Stomach (tissue), 8 donors: ENCODE measurements around the gene PRKCE. TPM values are rescaled to one million over a fixed set of nuclear protein-coding genes. Genes with fewer than 3 reads are reported as not detected.

Source experiments
- polyA plus RNA-seq, 3 donors: library from polyadenylated mRNA; stranded (reverse); fragments of 200-250 nt; gene quantifications; one replicate each; pipeline ENCODE4 v1.2.3, GENCODE V29; 2013
- total RNA-seq, 5 donors: library from RNA; depleted of rRNA; stranded (reverse); fragments of >200 nt; gene quantifications; one replicate each; pipeline versions ENCODE4 v1.1.0 to v1.2.3, GENCODE V29; 2014 to 2016
- donor health status: healthy with polysubstance abuse.
- donor health status: Bipolar disorder and iron deficiency.
- donor health status: healthy.

PRKCE gene
- total and polyA plus RNA-seq, 8 donors, result 2.0 to 92.0 (median 10.0) TPM

Other genes with a start within 250 kb of the PRKCE start
- 10 to 100 TPM; 21.0 to 45.7 (median 37.1) TPM for gene SRBD1, start 40.4 kb upstream of the PRKCE start, total RNA-seq
- gene SRBD1, start 40.4 kb upstream of the PRKCE start, polyA plus RNA-seq, result 1 to 10 TPM; 4.4 to 7.0 (median 6.2) TPM